HG03520 (cell line): Measurements from ENCODE around the gene PTPRQ.
"Not testable (repeated sequence)": the region's sequence is repeated elsewhere in the genome, so short reads cannot be mapped to it uniquely, and the experiment has no call there.

ENCODE experiments used
- ATAC-seq: cut with Tn5 transposase; IDR thresholded peaks from one replicate; pipeline ENCODE4 v1.9.1; 2021; ENCODE audit warnings: mild to moderate bottlenecking, moderate library complexity; ENCODE audit not compliant: unreplicated experiment

The PTPRQ gene

GRCh38 chr12:80627782-80628181 is 183.7 kb downstream of the PTPRQ start:
- ATAC-seq = no peak

GRCh38 chr12:80632835-80633234 is 188.8 kb downstream of the PTPRQ start:
- no peak for ATAC-seq

GRCh38 chr12:80634903-80635302 is 190.9 kb downstream of the PTPRQ start:
- ATAC-seq = no peak

DNA sequence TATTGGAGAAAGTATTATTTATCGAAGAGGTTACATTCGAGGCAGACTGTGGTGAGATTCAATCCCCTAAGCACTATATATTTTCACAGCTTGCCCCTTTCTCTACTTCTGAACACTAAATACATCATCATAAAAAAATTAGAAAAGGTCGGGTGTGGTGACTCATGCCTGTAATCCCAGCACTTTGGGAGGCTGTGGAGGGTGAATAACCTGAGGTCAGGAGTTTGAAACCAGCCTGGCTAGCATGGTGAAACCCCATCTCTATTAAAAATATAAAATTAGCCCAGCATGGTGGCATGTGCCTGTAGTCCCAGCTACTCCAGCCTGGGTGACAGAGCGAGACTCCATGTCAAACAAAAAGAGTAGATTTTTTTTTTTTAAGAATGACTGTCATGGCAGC is 192.8 kb downstream of the PTPRQ start:
- no peak for ATAC-seq

DNA sequence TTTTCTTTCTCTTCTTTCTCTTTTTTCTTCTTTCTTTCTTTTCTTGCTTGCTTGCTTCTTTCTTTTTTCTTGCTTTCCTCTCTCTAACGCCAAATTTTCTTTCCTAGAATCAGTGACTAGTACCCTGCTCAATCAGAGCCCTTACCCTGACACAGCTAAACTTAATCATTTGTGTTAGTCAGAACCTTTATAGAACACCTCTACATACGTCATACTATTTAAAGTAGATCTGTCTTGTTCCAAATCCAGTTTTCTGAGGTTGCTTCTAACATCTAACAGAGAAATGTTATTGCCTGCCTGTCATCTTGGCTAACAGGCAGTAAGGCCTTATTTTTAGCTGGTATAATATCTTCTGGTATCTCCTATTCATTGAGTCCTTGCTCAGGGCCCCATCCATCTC is 197.9 kb downstream of the PTPRQ start:
- ATAC-seq = no peak

DNA sequence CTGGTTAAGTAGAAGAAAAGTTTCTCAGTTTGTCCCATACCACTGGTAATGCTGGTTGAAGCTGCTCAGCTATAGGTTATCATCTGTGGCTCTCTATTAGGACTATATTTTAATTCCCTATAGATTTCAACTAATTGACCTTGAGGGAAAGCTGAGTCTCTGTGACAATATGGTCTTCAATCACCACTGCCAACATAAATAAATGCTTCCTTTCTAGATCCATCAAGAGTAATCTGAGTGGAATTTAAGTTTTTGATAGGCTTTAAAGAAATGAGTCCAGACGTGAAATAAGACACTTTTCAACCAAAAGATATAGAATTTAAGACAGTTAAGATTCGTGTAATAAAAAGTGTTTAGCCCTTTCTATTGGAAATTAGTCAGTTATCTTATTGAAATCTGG is 199.9 kb downstream of the PTPRQ start:
- ATAC-seq = no peak

DNA sequence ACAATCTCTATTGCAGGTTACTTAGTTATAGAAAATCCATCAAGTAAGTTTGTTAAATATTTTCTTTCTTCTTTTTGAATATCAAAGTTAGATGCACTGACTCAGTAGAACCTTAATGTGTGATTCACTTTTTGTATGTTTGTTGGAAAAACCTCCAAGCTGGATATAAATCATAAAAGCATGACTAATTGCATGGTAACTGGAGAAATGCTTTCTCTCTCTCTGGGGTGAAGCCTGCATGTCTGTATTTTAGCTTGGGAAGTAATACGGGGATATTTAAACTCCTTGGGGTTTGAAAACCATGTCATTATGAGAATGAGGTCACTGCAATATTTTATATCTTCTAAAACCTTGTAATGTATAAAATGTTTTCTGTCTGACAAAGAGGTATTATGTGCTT is 204.8 kb downstream of the PTPRQ start:
- no peak for ATAC-seq

GRCh38 chr12:80655751-80656150 is 211.7 kb downstream of the PTPRQ start:
- no peak for ATAC-seq

GRCh38 chr12:80659512-80660063 is 215.6 kb downstream of the PTPRQ start:
- no peak for ATAC-seq

DNA sequence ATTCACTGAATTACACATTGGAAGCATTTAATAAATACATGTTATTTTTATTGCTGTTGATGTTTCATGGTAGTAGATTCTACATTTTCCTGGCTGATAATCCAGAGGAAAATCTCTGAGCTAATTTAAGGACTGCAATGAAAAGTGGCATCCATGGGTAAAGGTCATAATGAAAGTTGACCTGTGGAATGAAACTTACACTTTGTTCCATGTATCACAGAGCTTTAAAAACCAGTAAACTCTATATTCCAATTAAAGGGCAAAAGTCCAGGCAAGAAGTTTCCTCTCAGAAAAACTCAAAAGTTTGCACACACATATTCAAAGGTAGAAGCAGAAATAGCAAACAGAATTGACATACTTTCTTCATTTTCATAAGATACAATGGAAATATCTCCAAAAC is 218.6 kb downstream of the PTPRQ start:
- no peak for ATAC-seq

- ATAC-seq = no peak
Measured at GRCh38 chr12:80670214-80670613, 226.2 kb downstream of the PTPRQ start.

DNA sequence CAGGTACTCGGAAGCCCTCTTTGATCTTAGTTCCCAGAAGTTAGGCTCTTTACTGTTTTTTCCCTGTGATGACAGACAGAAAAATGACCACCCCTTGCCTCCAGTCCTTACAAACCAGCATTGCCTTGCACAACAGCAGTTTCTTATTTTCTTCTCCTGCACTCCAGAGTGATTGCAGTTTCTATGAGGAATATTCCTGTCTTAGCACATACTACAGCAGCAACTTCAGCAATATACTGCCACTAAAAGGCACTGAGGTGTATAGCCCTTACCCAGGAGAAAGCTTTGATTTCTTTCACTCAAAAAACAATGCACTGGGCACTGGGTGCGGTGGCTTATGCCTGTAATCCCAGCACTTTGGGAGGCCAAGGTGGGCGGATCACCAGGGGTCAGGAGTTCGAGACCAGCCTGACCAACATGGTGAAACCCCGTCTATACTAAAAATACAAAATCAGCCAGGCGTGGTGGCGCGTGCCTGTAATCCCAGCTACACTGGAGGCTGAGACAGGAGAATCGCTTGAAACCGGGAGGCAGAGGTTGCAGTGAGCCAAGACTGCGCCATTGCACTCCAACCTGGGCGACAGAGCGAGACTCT is 232.1 kb downstream of the PTPRQ start:
- not testable (repeated sequence) for ATAC-seq

DNA sequence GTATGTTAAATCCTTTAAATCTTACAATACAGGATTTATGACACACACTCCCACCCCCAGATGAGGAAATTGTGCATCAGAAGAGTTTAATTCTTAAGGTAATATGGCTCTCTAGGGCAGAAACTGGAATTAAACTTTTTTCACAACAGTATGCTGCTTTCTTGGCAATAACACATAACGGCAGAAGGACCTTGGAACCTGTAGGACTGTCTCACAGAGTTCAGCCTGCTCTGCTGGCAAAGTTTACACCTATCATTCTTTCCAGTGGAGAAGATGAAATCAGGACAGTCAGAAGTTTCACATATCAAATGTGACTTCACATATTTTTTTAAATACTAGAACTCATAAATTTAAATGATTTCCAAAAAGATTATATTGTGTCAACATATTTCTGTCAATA is 232.8 kb downstream of the PTPRQ start:
- no peak for ATAC-seq

DNA sequence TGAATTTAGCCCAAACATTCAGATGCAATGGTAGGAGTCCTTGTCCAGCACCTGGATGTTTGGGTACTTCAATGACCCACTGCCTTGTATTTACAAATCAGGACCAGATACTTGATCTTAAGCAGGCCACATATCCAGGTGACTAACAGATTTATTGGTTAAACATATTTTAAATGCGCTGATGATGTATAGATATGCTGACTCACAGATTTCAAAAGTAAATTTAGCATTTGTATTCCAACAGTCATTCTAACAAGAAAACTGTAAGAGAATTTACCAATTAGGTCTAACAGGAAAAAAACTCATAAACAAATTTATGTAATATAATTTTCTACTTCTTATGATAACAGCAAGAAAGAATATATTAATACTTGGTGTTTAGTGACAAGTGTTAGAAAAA is 234.0 kb downstream of the PTPRQ start:
- no peak for ATAC-seq

DNA sequence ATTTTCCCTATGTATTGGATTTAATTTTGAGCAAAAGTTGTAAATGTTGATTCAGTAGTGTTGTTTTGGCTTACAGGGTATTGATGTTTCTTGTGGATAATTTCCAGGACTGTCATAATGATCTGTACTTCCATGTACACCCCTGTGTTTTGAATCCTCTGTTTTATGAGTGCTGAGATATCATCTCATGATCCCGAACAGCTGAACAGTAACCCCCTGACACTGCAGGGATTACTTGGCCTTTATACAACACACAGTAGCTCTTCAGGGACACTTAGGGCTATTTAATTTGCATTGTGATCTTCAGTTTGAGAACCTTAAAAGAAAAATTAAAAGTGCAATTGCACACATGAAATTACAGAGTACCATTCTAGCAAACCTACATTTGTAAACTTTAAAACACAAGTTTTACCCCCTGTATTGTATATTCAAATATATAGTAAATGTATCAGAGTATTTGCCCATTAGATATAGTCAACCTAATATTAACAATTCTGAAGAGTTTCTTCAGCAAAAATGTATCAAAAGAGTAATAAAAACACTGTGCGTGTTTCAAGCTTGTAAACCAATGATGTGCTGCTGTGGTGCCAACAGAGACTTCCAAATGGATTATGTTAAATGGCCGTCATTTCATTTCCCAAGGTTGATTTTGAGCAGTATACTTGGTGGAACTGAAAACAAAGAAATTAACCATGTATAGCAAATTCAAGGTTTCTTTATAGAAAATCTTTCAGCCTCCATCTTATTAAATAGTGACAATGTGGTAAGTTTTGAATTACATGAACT is 235.5 kb downstream of the PTPRQ start:
- ATAC-seq = no peak

GRCh38 chr12:80681287-80681686 is 237.3 kb downstream of the PTPRQ start:
- ATAC-seq = peak; percentile 95

DNA sequence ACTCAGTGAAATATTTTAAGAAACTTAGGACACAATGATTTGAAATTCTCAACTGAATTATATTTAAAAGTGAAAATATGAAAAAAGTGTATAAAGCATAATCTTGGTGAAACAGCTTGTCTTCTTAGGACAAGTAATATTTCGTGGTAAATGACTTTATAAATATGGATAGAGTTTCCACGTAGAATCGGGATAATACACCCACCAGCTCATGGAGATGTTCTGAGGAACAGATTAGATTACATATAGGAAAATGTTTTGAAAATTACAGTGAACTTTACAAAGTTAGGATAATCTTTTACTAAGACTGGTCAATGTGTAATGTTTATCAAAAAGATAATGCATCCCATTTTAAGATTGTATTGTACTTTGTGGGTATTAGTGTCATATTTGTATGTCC is 237.8 kb downstream of the PTPRQ start:
- no peak for ATAC-seq

- ATAC-seq = no peak
Measured at GRCh38 chr12:80684077-80684495, 240.1 kb downstream of the PTPRQ start.

DNA sequence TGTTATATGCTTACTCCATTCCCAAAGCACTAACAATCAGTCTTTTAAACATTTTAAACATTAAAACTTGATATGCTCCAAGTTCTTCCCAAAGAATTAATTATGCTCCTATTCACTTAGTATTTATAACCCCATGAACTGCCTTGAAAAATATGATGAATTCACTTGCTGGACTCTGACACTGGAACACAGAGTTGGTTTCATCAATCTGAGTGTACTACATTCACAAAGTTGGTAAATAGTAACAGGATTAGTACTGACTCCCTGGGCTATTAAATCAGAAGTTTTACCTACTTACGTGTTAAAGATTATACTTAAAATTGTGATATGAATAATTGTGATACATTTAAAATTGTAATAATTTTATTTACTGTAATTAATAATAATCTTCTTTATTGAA is 246.1 kb downstream of the PTPRQ start:
- no peak for ATAC-seq

DNA sequence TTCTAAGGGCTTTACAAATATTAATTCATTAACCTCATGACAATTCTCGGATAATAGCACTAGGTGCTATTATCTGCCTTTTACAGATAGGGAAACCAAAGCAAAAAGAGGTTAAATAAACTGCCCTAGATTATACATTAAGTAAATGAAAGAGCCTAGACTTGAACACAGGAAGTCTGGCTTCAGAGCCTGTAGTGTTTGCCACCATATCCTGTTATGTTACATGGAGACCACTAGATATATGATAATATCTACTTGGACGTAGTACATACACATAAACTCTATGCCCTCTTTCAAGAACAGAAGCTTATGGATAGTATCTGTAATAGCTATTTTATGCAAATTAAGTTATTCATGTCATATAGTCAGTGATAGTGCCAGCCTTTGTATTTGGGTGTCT is 246.5 kb downstream of the PTPRQ start:
- no peak for ATAC-seq

- no peak for ATAC-seq
Measured at GRCh38 chr12:80692114-80692513, 248.1 kb downstream of the PTPRQ start.

GRCh38 chr12:80697270-80697887 is 253.3 kb downstream of the PTPRQ start:
- ATAC-seq = no peak
